ENCODE results near the gene SLC39A10.

DNA sequence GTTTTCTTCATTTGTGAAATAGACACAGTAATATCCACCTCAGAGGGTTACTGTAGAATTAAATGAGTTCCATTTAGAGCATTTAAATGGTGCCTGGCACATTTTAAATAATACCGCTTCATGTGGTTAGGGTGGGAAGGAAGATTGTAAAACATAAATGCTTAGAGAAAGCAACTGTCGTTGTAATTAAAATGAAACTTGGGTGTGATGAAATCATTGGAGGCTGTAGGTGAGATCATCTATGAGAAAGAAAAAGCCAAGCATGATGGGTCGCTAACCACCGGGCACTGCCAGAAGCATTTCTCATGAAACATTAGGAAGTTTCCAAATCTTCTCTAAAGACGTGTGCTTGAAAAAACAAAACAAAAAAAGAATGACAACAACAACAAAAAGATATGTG, 8.2 kb upstream of the SLC39A10 start:
- TF ChIP-seq, protein P1, sequence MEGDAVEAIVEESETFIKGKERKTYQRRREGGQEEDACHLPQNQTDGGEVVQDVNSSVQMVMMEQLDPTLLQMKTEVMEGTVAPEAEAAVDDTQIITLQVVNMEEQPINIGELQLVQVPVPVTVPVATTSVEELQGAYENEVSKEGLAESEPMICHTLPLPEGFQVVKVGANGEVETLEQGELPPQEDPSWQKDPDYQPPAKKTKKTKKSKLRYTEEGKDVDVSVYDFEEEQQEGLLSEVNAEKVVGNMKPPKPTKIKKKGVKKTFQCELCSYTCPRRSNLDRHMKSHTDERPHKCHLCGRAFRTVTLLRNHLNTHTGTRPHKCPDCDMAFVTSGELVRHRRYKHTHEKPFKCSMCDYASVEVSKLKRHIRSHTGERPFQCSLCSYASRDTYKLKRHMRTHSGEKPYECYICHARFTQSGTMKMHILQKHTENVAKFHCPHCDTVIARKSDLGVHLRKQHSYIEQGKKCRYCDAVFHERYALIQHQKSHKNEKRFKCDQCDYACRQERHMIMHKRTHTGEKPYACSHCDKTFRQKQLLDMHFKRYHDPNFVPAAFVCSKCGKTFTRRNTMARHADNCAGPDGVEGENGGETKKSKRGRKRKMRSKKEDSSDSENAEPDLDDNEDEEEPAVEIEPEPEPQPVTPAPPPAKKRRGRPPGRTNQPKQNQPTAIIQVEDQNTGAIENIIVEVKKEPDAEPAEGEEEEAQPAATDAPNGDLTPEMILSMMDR (IDR thresholded peaks at IDR 0.05) = no peak
- no peak for TF ChIP-seq POLR2A (IDR thresholded peaks at IDR 0.05)

All from sigmoid colon (tissue), 3 donors.